HL-60 (cell line): ENCODE results near the gene AMN1.
"Not testable (repeated sequence)": the region's sequence is repeated elsewhere in the genome, so short reads cannot be mapped to it uniquely, and the experiment has no call there.

Source experiments
- GABPA ChIP-seq: IDR thresholded peaks from 2 replicates; pipeline ENCODE4 v1.6.1; 2012; ENCODE audit warnings: low read depth
- POLR2AphosphoS5 ChIP-seq: IDR thresholded peaks from 2 replicates; pipeline ENCODE4 v1.6.1; 2012; ENCODE audit warnings: low read depth
- SPI1 ChIP-seq: IDR thresholded peaks from 2 replicates; pipeline ENCODE4 v1.6.1; 2012; ENCODE audit warnings: low read depth, mild to moderate bottlenecking, borderline replicate concordance
- TF ChIP-seq, protein P1 (sequence below): IDR thresholded peaks from one replicate; pipeline ENCODE4 v1.5.1; 2011; ENCODE audit warnings: low read length, control low read depth, inconsistent platforms; ENCODE audit not compliant: insufficient read depth
- TF ChIP-seq, protein P2 (sequence below): IDR thresholded peaks from 2 replicates; pipeline ENCODE4 v1.6.1; 2012; ENCODE audit warnings: low read depth; ENCODE audit not compliant: insufficient replicate concordance

- TF ChIP-seq, protein P1, sequence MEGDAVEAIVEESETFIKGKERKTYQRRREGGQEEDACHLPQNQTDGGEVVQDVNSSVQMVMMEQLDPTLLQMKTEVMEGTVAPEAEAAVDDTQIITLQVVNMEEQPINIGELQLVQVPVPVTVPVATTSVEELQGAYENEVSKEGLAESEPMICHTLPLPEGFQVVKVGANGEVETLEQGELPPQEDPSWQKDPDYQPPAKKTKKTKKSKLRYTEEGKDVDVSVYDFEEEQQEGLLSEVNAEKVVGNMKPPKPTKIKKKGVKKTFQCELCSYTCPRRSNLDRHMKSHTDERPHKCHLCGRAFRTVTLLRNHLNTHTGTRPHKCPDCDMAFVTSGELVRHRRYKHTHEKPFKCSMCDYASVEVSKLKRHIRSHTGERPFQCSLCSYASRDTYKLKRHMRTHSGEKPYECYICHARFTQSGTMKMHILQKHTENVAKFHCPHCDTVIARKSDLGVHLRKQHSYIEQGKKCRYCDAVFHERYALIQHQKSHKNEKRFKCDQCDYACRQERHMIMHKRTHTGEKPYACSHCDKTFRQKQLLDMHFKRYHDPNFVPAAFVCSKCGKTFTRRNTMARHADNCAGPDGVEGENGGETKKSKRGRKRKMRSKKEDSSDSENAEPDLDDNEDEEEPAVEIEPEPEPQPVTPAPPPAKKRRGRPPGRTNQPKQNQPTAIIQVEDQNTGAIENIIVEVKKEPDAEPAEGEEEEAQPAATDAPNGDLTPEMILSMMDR, result not testable (repeated sequence)
- TF ChIP-seq POLR2AphosphoS5, GABPA, SPI1: not testable (repeated sequence)
- TF ChIP-seq, protein P2, sequence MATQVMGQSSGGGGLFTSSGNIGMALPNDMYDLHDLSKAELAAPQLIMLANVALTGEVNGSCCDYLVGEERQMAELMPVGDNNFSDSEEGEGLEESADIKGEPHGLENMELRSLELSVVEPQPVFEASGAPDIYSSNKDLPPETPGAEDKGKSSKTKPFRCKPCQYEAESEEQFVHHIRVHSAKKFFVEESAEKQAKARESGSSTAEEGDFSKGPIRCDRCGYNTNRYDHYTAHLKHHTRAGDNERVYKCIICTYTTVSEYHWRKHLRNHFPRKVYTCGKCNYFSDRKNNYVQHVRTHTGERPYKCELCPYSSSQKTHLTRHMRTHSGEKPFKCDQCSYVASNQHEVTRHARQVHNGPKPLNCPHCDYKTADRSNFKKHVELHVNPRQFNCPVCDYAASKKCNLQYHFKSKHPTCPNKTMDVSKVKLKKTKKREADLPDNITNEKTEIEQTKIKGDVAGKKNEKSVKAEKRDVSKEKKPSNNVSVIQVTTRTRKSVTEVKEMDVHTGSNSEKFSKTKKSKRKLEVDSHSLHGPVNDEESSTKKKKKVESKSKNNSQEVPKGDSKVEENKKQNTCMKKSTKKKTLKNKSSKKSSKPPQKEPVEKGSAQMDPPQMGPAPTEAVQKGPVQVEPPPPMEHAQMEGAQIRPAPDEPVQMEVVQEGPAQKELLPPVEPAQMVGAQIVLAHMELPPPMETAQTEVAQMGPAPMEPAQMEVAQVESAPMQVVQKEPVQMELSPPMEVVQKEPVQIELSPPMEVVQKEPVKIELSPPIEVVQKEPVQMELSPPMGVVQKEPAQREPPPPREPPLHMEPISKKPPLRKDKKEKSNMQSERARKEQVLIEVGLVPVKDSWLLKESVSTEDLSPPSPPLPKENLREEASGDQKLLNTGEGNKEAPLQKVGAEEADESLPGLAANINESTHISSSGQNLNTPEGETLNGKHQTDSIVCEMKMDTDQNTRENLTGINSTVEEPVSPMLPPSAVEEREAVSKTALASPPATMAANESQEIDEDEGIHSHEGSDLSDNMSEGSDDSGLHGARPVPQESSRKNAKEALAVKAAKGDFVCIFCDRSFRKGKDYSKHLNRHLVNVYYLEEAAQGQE, result not testable (repeated sequence)
Measured at GRCh38 chr12:31718542-31719198, 10.2 kb downstream of the AMN1 start.
